CD4-positive, alpha-beta T cell treated with Interleukin-6 at 100 ng/mL for 8 hours (primary cell): ENCODE measurements around the gene ARMH3.
A peak's percentile ranks its signal among the peaks of the same experiment; 100 is the strongest.

Experiments
- DNase-seq: peaks from one replicate; pipeline ENCODE4 v3.0.0-alpha.2; 2020; ENCODE audit warnings: mixed read lengths, low spot score

The ARMH3 gene

DNA sequence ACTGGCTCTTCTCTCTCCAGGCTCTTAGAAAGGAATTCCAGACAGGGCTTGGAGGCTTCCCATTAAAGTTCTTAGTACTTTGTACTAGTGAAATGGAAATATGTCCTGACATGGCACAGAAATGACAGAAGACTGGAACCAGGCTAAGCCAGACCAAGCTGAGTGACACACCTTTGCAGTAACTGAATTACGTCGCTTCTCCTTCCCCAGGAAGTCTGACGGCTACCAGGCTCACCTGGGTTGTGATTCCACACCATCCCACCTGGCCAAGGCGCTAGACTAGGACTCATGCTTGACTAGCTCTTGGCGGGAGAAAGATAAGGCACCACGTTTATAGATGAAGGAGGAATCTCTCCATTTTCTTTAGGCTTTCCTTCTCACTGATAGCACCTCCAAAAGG lies 161.7 kb downstream of the ARMH3 start:
- no peak for DNase-seq

DNA sequence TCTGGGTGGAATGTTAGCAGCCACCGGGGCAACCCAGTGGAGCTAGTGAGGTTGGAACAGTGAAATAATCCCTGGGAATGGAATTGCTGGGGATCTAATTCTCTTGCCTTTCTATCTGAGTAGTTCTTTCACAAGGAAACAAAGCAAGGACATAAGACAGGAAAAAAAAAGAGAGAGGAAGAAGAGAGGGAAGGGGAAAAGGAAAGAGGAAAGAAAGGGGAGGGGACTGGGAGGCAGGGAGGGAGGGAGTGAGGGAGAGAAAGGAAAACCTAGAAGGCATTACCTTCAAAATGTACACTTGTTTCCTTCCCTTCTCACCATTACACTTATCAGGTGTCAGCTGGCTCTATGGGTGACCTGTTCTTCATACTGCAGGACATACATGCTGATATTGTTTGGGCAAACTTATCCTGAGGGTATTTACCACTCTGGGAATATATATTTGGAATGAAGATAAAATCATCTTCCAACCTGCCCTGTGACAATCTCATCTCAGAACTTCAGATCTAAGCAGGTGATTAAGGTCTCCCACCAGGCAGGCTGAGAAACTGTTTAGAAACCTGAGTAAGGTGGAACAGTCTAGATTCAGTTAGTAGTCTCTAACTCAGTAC lies 162.4 kb downstream of the ARMH3 start:
- no peak for DNase-seq

DNA sequence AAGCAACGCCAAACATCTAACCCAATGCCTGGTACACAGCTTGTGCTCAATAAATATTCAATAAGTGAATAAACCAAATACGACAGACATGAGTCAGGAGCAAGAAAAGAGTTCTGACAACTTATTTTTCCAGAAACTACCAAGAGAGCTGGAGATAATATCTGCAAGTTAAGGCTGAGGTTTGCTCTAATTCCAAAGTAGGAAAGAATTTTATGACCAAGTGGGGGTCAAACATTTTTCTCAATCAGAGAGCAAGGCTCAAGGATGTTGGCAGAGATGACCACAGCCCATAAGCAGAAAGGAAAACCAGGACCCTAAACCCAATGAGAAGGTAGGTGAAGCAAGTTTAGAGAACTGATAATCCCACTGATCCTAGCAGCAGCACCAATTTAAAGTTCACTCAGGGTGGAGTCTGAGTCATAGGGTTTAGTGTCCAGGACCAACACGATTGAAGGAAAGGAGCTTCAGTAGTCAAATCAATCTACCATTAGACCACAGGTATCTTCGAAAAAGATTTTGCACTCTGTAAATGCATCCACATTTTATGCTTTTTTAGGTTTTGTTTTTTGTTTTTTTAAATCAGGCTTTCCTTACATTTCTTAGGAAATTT lies 163.1 kb downstream of the ARMH3 start:
- DNase-seq, result no peak

DNA sequence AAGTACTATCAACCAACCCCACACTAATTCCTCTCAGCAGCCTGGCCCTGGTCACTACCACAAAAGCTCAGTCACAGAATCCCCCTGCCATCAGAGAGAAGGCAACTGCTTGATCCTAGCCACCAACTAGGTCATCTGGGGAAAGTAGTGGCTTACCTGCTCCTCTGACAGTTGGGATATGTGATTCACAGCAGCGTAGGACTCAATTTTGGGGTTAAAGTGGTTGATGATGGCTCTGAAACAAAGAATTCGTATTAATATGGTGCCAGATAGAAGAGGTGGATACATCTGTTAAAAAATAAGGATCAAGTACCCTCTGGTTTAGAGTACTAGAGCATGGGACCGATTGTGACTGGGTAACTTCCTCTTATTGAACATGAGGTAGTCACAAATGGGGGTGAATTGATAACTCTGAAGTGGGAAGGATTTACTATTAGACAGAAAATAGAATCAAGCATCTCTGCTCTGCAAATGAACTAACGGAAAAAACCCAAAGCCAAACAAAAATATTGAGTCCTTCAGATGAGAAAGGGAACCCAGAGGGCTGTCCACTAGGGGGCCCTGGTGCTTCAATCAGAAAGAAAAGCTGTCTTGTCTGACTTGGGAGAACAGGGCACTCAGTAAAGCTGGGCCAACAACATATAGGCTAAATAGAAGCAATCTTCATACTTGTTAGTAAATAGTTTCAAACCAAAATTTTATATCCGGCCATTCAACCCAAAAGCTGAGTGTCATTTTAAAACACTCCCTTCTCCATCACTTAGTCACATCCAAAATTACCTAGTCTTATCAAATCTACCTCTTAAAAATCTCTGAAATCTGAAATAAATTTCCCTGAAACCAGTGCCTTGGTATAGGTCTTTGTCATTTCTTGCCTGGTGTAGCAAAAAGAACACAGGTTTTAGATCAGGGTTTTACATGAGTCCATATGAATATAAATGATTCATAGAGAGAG lies 166.4 kb downstream of the ARMH3 start:
- DNase-seq, result peak; percentile 50

DNA sequence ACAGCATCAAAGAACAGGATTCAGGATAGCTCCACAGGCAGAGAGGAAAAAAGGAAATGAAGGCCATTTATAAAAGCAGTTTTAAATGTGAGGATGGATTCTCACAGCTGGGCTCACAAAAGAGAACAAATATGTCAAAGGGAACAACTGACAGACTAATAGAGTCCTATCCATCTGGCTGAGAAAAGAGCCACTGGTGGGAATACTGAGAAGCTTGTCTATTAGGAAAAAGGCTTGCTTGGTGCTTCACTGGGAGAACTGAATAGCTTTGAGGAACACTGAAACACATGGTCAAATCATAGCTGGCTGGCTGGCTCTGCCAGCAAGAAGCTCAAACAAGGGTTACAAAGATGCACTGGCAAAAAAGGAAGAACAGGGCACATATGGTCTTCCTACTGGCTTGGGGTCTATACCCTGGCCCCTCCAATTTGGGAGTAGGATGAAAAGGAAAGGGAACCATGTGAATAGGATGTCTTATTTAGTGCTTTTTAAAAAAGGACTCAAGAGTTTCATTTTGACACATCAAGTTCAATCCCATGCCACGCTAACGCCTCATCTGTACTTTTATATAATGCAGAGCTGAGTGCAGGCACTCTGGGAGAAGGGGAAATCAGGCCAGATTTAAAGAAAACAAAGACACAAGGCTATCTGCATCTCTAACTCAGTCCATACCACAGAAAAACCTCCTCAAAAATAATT lies 167.6 kb downstream of the ARMH3 start:
- no peak for DNase-seq

DNA sequence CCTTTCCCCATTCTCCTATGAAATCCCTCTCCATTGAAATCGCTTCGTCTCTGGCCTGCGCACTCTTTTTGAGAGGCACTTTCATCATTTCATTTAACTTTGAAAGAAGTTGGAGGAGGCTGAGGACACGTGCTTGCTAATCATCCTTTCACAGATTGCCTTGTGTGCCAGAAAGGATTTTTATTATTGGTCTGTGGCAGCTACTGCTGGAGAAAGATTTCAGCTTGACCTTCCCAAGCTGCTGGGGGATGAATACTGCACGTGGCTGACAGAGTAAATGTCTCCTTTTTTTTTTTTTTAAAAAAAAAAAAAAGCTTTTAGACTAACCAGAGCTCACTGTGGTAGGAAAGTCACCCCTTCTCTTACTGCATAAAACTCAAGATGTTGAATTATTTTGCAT lies 168.2 kb downstream of the ARMH3 start:
- no peak for DNase-seq

DNA sequence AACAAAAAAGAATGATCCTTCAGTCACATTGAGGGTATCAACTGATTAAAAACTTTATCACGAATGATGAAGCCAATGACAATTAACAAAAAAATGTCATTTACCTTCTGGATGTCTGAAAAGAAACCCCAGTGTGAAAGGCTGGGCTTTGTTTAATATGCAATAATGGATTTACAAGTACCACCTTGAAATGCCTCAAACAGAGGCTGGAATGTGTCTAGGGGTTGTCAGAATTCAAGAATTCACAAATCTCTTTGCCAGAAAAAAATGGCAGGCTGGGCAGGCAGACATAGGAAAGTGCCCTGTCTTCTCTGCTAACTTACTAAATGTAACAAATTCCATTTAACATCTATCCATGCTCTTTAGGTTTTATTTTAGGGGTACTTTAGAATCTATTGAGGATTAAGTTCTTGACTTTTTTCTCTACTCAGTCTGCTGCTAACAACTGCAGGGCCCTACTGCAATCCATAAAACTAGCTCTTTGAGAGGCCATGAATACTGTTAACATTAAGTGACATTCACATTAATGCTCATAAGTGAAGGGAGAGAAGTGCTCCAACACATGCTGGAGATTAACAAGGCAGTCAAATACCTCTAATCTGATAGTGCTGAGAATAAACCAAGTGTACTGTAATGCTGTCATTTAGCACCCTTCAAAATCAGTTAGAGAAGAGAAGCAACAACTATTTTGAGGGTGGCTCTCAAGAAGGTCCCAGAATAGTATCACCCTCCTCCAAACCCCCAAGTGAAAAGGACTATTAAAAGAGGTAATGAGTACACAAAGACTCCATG lies 169.3 kb downstream of the ARMH3 start:
- DNase-seq, result no peak

DNA sequence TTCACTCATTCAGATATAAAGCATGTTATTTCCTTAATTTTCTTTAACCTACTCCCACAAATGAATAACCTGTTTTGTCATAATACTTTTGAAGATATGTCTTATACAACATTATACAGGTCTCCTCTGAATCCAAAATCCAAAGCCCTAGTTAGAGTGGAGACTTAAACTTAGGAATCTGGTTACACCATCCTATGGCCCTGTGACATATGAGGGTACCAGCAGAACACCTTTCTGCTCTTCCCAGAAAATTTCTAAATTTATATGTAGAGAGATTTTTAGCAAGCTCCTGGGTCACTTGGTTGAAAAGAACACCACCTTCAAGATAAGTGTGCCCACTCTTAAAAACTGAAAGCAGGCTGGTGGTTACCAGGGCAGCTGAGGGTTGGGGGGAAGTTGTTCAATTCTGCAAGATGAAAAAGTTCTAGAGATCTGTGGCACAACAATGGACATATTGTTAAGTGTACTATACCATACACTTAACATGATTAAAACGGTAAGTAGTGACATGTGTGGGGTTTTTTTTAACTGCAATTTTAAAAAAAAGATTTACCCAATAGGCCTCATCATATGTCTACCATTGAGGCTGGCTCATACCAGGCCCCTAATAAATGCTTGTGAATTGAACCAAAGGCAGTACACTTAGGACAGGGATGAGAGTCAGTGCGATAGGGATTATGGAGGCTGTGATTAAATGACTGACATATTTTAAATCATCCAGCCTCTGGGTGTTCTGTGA lies 174.8 kb downstream of the ARMH3 start:
- no peak for DNase-seq

DNA sequence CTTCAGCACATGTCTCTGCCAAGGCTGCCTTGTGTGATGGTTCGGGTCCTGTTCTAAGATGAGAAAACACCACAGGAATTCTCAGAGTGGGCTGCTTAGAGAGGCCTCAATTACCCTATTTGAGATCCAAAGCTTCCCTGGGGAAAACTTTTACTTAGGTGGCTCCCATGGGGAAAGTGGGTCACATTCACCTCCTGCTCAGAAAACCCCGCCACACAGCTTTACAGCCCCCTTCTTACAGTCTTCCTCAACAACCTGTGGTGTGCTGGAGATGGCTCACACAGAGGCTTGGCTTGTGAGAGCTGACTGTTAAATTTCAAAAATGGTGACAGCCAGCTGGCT lies 175.8 kb downstream of the ARMH3 start:
- no peak for DNase-seq

DNA sequence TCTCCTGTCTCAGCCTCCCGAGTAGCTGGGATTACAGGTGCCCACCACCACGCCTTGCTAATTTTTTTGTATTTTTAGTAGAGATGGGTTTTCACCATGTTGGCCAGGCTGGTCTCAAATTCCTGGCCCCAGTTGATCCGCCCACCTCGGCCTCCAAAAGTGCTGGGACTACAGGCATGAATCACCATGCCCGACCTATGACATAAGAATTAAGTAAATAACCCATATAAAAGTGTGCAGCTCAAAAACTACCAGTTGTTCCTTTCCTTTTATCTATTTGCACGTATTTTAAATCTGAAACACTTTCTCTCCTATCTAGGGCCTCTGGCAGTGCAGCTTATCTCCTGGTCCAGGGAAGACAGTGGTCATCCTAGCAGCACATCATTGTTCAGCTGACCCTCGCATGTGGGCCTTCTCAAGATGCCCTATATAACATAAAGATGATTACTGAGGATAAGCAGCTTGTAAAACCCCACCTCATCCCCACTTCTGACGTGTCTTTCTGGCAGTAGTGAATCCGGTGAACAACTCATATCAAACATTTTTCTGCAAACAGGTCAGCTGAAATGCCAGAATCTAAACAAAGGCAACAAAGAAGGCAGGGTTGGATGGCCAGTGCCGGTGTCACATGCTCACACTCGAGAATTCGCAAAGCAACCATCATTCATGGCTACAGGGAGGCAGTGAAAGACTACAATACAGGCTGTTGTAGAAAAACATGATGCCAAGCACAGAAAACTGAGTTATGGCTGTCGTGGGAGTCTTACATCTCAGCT lies 176.3 kb downstream of the ARMH3 start:
- no peak for DNase-seq

DNA sequence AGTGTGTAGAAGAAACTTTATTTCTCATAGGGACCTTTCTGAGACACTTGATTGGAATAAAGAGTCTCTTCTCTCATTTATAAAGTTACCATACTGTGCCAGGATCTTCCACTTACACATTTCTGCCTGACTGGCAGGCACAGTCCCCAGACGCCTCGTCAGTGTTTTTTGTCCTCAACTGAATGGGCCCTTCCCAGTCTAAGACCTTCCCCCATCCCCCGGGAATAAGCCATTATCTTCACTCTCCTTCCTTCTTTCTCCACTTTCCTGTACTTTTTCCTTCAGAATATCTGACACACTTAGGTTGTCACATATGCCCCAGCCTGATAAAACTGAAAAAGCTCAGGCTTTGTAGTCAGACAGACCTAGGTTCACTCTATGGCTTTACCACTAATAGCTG lies 177.1 kb downstream of the ARMH3 start:
- DNase-seq, result no peak

DNA sequence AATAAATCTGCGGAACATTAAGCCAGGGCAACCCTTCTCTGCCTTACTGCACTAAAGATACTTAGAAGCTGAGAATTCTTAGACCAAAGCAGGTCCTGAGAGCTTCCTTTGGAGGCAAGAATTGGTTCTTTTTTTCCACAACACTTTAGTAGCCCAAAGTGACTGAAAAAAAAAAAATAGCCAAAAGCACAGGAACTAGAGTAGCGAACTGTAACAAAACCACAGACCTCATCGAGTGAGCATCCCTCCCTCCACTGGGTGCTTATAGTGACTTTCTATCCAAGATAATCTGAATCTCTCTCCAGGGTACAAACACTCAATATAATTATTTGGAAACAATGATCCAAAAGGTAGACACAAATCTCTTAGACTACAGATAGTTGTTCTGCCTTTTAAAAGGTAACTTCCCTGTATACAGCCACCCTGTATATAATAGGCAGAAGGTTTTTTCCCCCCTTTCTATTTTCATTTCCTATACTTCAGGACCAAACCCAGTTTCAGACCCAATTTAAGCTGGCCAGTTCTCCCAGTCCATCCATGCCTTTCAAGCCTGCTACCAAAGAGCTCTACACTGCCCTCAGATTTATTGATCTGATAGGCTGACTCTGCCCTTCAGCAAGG lies 180.8 kb downstream of the ARMH3 start:
- DNase-seq, result no peak

DNA sequence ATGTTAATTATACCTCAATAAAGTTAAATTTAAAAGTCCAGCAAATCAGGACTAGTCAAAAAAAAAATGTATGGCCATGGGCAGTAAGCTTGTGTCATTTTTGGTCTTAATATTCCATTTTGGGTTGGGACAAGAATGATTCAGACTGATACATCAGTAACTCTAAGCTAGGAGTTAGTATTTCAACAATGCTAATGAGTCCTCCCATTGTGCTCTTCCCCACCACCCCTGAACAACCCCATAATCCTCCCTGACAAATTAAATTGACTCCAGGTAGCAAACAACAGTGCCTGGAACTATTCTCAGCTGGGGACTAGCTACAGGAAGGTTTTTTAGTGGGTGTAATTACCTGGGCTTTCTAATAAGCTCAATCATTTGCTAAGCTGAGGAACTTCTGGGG lies 181.7 kb downstream of the ARMH3 start:
- no peak for DNase-seq

DNA sequence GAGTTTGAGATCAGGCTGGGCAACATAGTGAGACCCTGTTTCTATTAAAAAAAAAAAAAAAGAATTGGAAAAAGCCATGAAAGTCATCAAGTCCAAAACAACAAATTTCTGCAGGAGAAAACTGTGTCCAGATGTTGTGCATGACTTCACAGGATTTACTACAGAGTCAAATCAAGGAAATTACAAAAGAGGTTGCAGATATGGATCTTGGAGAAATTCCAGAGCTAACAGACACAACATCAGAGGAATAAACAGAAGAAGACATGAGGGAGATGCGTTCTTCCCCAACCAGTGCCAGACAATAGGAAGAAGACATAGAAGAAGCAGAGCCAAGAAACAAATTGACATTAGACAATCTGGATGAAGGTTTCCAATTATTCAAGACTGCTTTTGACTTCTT lies 188.0 kb downstream of the ARMH3 start:
- DNase-seq, result no peak

DNA sequence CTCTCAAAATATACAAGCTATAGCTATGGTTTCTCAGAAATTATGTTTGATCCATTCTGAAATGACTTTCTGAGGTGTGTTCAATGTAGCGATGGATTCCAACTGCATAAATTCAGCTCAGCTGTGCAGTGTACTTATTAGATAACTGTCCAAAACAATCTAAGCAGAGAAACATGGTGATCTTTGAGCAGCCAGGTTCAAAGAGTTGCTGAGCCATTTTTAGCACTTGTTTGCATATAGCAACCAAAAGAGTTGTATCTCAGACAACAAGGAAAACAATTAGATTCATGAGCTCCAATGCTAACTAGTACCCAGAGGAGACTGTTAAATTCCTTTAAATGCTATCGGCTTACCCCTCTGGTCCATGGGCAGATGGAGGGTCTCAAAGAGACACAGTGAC lies 196.4 kb downstream of the ARMH3 start:
- DNase-seq, result no peak

DNA sequence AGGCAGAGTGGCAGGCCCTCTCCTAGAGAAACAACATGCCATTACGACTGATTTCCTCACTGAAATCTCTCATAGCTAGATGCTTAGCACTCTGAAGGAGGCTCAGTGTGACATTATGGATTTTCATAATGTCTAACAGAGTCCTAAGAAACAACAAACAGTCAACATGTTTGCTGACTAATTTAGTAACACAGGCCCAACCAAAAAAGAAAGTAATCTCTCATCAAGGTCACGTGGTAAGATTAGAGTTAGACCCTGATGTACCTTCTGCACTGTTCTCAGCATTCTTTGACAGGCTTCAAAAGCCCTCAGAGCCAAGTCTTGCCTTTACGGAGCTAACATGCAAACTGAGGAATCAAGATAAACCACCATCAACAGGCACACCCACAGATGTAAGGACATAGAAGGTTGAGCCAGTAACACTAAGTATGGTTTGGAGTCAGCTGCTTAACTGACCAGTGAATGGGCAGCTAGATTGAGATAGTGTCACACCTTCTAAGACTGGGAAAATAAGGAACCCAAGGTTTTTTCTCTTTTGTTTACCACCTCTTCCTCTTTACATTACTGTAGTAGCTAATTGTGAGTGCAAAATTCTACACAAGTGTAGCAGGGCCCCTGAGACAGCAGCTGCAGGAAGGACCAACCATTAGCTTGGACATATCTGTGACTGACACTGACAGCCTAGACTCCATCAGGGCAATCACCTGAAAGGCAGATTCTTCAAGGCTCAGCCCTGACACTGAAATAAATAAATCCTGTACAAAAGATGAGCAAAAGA lies 197.1 kb downstream of the ARMH3 start:
- no peak for DNase-seq

DNA sequence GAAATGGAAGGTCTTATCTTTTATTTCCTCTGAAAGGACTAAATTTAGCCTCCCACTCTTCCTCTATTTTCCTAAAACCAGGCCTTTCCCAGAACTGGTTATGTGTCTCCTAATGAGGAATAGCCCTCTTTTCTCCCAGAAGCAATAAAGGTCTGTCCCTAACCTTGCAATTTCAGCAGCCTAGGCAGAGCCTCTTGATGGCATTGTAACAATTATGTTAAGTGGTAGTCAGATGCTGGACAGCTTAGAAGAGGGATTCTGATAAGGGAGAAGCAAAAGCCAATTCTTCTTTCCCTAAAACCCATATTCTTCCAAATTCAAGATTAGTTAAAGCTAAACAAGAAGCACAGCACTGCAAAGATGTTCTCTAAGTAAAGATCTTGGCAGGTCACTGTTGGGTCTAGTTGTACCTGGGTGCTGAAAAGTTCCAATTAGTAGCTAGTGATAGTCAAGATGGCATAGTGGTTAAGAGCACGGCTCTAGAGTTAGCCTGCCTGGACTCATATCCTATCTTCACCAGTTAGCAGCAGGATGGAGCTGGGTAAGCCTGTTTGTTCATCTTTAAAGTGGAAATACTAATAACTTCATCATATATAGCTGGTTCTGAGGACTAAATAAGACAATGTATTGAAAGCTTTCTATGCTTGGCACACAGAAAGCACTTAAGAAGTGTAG lies 198.0 kb downstream of the ARMH3 start:
- no peak for DNase-seq

DNA sequence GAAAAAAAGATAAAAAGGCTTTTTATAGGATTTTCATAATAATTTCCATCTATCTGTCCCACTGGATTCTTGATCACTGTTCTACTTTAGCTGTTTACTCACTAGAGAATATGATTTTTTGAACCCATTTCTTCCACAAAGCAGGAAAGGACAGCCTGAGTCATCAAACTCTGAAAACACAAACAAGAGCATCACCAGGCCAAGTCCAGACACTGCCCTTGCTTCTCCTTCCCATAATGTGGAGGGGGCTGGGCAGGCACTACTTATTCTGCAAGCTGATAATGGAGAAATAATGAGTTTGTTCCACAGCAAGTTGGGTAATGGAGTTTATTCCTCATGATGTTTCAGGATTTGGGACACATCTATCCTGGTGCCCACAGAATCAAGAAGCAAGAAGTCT lies 199.3 kb downstream of the ARMH3 start:
- no peak for DNase-seq
